ENCODE measurements around the gene DUSP5.
A peak's percentile ranks its signal among the peaks of the same experiment; 100 is the strongest.
"Not testable (repeated sequence)": the region's sequence is repeated elsewhere in the genome, so short reads cannot be mapped to it uniquely, and the experiment has no call there.

The DUSP5 gene

DNA sequence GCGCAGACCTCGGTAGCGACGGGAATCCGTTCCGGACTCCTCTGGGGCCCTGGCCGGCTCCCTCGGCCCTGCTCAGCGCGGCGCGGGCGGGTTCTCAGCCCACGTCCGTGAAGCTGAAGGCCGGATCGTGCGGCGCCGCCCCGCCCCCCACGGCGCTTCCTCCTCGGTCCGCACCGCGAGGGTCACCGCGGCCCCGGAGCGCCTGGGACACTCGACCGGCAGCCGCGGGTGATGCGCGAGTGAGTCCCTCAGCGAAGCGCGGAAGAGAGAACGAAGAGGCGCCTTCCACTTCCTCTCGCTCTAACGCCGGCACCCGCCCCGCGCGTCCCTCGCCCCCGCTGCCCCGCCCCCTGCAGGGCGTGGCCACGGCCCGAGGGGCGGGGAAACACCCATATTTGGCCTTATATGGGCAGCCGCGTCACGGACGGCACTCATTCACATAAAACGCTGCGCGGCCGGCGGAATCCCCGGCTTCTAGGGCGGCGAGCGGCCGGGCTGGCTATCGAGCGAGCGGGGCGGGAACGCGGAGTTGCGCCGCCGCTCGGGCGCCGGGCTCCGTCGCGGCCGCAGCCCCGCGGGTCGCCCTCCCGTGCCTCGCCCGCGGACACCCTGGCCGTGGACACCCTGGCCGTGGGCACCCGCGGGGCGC is at the start of gene DUSP5:
Gene DUSP5, plus strand, starts transcription at position 470 of the 649 bp plus-strand sequence. CDS start 215 bp downstream, outside the sequence.
- DNase-seq (ENCODE audit: low spot score in 2 of 2) (peak; percentile 97 to 98), ATAC-seq (peak; percentile 80)
- Mint-ChIP-seq H3K4me1 (peaks cover 52% of the 10 kb centered on the region), H3K4me3 (peak within 1 kb of the TSS; percentile 99), H3K36me3 (peaks cover 83% of the 10 kb centered on the region), H3K27ac (peak within 1 kb of the TSS; percentile 98), H3K9me3 (no peaks in the 10 kb centered on the region)

- ATAC-seq (peak; percentile 88), DNase-seq (ENCODE audit: low spot score in 2 of 2) (peak in 1 of 2 donors; percentile 65)
- Mint-ChIP-seq H3K4me1 (peaks cover 21% of the 10 kb centered on the region), H3K36me3 (no peaks in the 10 kb centered on the region), H3K4me3 (peak overlapping the region; percentile 12), H3K27ac (peak overlapping the region; percentile 81), H3K9me3 (peaks cover 6% of the 10 kb centered on the region)
Measured at GRCh38 chr10:110448682-110449418, 48.9 kb upstream of the DUSP5 start.

DNA sequence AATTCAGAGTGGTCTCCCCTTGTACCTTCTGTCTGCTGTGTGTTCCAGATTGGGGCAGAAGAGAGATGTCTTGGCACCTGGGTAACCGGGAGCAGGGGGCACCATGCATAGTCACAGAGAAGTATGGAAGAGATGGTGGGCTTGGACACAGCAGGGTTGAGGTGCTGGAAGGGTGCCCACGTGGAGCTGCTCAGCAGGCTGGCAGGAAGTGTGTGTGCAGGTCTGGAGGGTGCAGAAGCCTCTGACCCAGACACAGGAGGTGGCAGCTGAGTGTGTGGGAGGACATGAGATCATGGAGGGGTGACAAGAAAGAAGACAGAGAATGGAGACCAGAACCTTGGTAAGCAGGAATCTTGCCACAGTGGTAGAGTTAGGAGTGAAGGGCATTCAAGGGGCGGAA is 42.3 kb upstream of the DUSP5 start:
- Mint-ChIP-seq H3K27ac (peak overlapping the region; percentile 50), H3K4me3 (peak overlapping the region; percentile 40)
- ATAC-seq, result peak; percentile 91

GRCh38 chr10:110456046-110456445 is 41.7 kb upstream of the DUSP5 start:
- no peak for DNase-seq (ENCODE audit: low spot score in 2 of 2)
- H3K4me3 Mint-ChIP-seq, result peak overlapping the region; percentile 40
- no peaks in the 10 kb centered on the region for H3K36me3 Mint-ChIP-seq
- ATAC-seq, result no peak
- peak overlapping the region; percentile 50 for H3K27ac Mint-ChIP-seq
- peaks cover 67% of the 10 kb centered on the region for H3K4me1 Mint-ChIP-seq
- H3K9me3 Mint-ChIP-seq, result no peaks in the 10 kb centered on the region

More for the DNA sequence above, 42.3 kb upstream of the DUSP5 start:
- DNase-seq (ENCODE audit: low spot score in 2 of 2), result no peak
- H3K9me3 Mint-ChIP-seq, result no peaks in the 10 kb centered on the region
- no peaks in the 10 kb centered on the region for H3K36me3 Mint-ChIP-seq
- H3K4me1 Mint-ChIP-seq, result peaks cover 61% of the 10 kb centered on the region

GRCh38 chr10:110456523-110457091 is 41.1 kb upstream of the DUSP5 start:
- Mint-ChIP-seq H3K9me3 (no peaks in the 10 kb centered on the region), H3K4me3 (peak overlapping the region; percentile 40), H3K27ac (peak overlapping the region; percentile 82), H3K4me1 (peaks cover 70% of the 10 kb centered on the region), H3K36me3 (no peaks in the 10 kb centered on the region)
- no peak for DNase-seq (ENCODE audit: low spot score in 2 of 2)
- no peak for ATAC-seq

GRCh38 chr10:110457851-110458250 is 39.9 kb upstream of the DUSP5 start:
- peak overlapping the region; percentile 82 for H3K27ac Mint-ChIP-seq
- ATAC-seq (no peak), DNase-seq (ENCODE audit: low spot score in 2 of 2) (no peak)
- H3K36me3 Mint-ChIP-seq, result no peaks in the 10 kb centered on the region
- no peaks in the 10 kb centered on the region for H3K9me3 Mint-ChIP-seq
- H3K4me1 Mint-ChIP-seq, result peaks cover 79% of the 10 kb centered on the region
- no peak overlapping the region for H3K4me3 Mint-ChIP-seq

DNA sequence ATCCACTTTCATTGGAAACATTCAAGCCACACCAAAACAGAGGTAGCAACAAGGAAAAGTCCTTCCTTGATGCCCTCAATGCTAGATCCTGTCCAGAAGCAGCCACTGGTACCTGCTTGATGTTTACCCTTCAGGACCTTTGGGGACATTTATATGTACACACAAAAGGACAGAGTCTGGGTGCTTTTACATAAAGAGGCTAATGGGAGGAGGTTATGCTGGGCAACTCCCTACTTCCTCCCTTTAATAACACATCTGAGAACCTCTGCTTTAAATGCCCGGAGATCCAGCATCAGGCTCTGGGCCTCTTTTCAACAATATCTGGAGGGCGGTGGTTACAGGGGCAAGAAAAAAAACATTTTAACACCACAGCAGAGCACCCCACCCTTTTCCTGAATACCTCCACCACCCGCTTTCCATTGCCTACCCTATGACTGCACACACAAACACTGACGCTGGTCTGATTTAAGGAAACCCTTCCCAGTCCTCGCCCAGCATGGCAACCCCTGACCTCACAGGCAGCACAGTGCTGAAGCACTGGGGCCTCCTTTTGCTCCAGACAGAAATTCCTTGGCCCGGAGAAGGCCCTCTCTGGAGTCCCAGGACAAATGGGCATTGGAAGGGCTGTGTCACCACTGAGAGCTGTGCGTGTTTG is 39.3 kb upstream of the DUSP5 start:
- Mint-ChIP-seq H3K27ac (peak overlapping the region; percentile 82), H3K36me3 (no peaks in the 10 kb centered on the region), H3K9me3 (no peaks in the 10 kb centered on the region), H3K4me1 (peaks cover 79% of the 10 kb centered on the region), H3K4me3 (peak overlapping the region; percentile 31)
- DNase-seq (ENCODE audit: low spot score in 2 of 2), result no peak
- ATAC-seq, result no peak

DNA sequence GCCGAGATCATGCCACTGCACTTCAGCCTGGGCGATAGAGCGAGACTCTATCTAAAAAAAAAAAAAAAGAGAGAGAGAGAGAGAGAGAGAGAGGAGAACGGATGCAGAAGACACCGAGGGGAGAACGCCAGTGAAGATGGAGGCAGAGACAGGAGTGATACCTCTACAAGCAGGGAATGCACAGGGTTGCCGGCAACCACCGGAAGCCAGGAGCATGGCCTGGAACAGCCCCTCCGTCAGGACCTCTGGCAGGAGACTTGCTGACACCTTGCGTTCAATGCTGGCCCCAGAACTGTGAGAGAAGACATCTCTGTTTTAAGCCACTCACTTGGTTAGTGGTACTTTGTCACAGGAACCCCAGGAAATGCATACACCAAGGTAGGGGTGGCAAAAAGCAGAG is 38.1 kb upstream of the DUSP5 start:
- Mint-ChIP-seq H3K9me3 (no peaks in the 10 kb centered on the region), H3K36me3 (no peaks in the 10 kb centered on the region), H3K4me3 (peak overlapping the region; percentile 41), H3K4me1 (peaks cover 80% of the 10 kb centered on the region), H3K27ac (peak overlapping the region; percentile 59)
- DNase-seq (ENCODE audit: low spot score in 2 of 2) (no peak), ATAC-seq (peak; percentile 1)

DNA sequence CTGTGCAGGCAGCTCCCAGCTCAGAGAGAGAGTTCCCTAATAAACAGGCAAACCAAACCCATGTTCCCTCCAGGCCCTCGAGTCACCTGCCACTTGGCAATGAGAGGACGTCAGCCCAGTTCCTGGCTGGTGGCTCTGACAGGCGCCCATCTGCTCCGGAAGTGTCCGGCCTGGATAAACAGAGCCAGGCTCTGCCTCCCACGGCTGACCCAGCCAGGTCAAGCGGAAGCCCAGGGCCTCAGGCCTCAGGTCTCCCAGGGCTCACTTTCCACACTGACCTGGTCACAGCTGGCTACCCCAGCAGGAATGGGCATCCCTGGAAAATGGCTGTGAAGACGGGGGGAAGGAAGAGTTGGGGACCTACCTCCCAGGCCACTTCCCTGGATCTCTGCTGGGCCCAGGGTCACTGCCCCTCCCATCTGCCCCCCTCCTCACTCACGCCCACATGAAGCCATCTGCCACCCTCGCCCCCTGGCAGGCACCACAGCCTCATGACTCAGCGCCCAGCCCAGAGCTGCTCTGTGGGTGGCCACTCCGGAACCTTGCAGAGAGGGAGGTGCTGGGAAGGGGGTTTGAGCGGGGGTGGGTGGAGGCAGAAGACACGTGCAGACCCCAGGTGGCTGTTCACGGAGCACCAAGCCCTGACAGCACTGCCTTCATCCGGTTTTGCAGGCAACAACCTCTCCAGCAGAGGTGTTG is 37.4 kb upstream of the DUSP5 start:
- peak in 1 of 2 donors; percentile 25 for DNase-seq (ENCODE audit: low spot score in 2 of 2)
- H3K9me3 Mint-ChIP-seq, result no peaks in the 10 kb centered on the region
- no peaks in the 10 kb centered on the region for H3K36me3 Mint-ChIP-seq
- peak overlapping the region; percentile 41 for H3K4me3 Mint-ChIP-seq
- ATAC-seq, result peak; percentile 72
- peaks cover 80% of the 10 kb centered on the region for H3K4me1 Mint-ChIP-seq
- peak overlapping the region; percentile 59 for H3K27ac Mint-ChIP-seq

DNA sequence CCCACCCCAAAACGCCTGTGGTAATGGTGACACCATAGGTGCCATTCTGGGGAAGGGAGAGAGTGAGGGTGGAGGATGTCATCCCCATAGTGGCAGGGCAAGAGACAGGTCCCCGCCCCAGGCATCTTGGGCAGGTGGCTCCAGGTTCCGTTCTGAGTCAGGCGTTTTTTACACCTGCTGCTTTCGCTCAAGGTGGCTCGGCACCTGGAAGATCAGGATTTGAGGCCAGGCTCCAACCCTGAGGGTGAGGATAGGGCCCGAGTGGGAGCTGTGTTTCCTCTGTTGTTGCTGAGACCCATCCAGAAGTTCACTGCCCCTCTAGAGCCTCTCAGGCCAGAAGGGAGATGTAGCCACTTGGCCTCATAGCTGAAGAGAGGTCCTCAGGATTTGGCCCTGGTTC is 36.6 kb upstream of the DUSP5 start:
- Mint-ChIP-seq H3K27ac (peak overlapping the region; percentile 59), H3K36me3 (no peaks in the 10 kb centered on the region), H3K4me1 (peaks cover 71% of the 10 kb centered on the region), H3K4me3 (peak overlapping the region; percentile 41), H3K9me3 (no peaks in the 10 kb centered on the region)
- DNase-seq (ENCODE audit: low spot score in 2 of 2), result no peak
- ATAC-seq, result peak; percentile 66

DNA sequence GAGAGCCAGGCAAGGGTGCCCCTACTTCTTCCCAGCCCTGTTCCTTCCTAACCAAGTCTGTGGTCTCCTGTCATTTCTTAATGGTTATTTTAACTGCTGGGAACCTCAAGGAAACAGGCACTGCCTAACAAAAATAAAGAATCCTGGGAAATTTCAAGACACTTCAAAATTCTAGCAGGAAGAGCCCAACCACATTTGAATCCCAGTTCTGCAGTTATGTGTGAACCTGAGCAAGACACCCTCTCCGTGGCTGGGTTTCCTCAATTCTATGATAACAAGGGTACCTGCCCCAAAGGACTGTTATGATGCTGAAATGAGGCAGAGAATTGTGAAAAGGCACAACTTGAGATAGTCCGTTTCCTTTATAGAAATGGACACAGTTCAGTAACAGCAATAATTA is 36.2 kb upstream of the DUSP5 start:
- H3K4me1 Mint-ChIP-seq, result peaks cover 67% of the 10 kb centered on the region
- no peak for ATAC-seq
- peak overlapping the region; percentile 59 for H3K27ac Mint-ChIP-seq

GRCh38 chr10:110462166-110463095 is 35.3 kb upstream of the DUSP5 start:
- Mint-ChIP-seq H3K4me3 (no peak overlapping the region), H3K4me1 (peaks cover 58% of the 10 kb centered on the region), H3K36me3 (no peaks in the 10 kb centered on the region), H3K9me3 (no peaks in the 10 kb centered on the region), H3K27ac (no peak overlapping the region)
- DNase-seq (ENCODE audit: low spot score in 2 of 2) (no peak), ATAC-seq (no peak)

More for the DNA sequence above, 36.2 kb upstream of the DUSP5 start:
- Mint-ChIP-seq H3K4me3 (no peak overlapping the region), H3K36me3 (no peaks in the 10 kb centered on the region), H3K9me3 (no peaks in the 10 kb centered on the region)
- no peak for DNase-seq (ENCODE audit: low spot score in 2 of 2)

DNA sequence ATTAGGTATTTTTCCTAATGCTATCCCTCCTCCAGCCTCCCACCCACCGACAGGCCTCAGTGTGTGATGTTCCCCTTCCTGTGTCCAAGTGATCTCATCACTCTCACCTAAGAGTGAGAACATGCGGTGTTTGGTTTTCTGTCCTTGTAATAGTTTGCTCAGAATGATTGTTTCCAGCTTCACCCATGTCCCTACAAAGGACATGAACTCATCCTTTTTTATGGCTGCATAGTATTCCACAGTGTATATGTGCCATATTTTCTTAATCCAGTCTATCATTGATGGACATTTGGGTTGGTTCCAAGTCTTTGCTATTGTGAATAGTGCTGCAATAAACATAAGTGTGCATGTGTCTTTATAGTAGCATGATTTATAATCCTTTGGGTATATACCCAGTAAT is 29.4 kb upstream of the DUSP5 start:
- DNase-seq (ENCODE audit: low spot score in 2 of 2); H3K9me3 Mint-ChIP-seq; H3K36me3 Mint-ChIP-seq; H3K27ac Mint-ChIP-seq; ATAC-seq; H3K4me3 Mint-ChIP-seq: not testable (repeated sequence)
- peaks cover 10% of the 10 kb centered on the region for H3K4me1 Mint-ChIP-seq

- H3K36me3 Mint-ChIP-seq; H3K27ac Mint-ChIP-seq; DNase-seq (ENCODE audit: low spot score in 2 of 2): not testable (repeated sequence)
Measured at GRCh38 chr10:110470541-110470940, 27.2 kb upstream of the DUSP5 start.

More at GRCh38 chr10:110470541-110470940, 27.2 kb upstream of the DUSP5 start:
- not testable (repeated sequence) for ATAC-seq, H3K4me1 Mint-ChIP-seq, H3K9me3 Mint-ChIP-seq, H3K4me3 Mint-ChIP-seq
